ENCODE results near the gene ITLN1. TPM values are rescaled to one million over a fixed set of nuclear protein-coding genes. Genes with fewer than 3 reads are reported as not detected.

ITLN1 gene
- total RNA-seq, 1 donor from 2014 or later, result not detected

DNA sequence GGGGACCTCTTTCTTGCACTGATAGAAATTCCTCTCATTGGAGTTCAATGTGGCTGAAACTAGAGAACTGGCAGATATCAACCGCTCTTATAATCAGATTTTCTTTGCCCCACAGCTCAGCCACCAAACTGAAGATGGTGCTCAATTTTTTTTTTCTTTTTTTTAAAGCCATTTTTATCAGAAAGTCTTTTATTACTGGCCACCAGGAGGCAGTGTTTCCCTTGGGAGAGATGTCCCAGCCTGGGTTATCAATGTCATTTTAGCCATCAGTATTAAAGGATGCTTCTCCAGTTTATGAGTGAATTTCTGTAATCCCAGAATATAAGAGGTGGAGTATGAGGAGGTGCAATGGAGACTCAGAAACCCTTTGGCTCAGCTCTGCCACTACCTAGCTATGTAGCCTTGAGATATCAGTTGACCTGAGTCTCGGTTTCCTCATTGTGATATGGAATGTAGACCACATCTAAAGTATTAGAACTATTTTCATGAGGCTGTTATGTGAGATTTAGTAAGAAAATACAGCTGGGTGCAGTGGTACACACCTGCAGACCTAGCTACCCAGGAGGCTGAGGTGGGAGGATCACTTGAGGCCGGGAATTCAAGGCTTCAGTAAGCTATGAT lies 49.9 kb downstream of the ITLN1 start:
- no peaks in the 10 kb centered on the region for H3K9me3 Mint-ChIP-seq

DNA sequence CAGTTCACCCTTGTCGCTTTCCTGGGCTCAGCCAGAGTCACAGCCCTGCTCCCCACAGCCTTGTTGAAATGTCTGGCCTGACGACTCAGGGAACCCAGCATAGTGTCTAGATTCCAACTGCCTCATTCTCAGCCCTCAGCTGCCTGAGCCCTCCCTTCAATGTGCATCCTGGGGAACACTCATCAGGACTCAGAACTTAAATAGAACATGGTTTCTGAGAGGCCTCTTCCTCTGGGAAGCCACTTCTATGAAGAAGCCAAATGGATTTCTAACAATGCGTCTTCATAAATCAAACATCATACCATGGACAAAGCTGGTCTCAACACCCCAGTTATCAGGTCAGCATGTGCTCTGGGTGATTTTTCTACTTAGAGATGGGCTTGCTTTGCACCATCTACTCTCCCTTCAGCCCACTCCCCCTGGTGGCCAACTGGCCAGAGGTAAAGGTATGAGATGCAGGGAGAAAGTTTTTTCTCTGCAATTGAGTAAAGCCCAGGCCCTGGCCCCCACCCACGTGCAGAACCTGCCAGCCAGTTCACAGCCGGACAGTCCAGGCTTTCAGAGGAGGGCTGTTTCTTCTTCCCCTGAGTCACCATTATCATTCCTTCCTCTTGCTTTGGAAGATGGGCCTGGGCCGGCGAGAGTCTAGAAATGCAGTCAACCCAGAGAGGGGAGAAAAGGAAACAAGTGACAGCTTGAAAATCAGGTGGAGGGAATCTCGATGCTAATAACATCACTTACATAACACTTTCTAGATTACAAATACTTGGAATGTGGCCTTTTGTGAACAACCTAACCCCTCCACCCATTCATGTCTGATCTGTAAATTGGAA lies 54.4 kb downstream of the ITLN1 start:
- no peak overlapping the region for H3K4me3 Mint-ChIP-seq
- H3K27ac Mint-ChIP-seq, result no peak overlapping the region
- H3K4me1 Mint-ChIP-seq, result peaks cover 10% of the 10 kb centered on the region

More for the DNA sequence above, 49.9 kb downstream of the ITLN1 start:
- TF ChIP-seq, protein P1, sequence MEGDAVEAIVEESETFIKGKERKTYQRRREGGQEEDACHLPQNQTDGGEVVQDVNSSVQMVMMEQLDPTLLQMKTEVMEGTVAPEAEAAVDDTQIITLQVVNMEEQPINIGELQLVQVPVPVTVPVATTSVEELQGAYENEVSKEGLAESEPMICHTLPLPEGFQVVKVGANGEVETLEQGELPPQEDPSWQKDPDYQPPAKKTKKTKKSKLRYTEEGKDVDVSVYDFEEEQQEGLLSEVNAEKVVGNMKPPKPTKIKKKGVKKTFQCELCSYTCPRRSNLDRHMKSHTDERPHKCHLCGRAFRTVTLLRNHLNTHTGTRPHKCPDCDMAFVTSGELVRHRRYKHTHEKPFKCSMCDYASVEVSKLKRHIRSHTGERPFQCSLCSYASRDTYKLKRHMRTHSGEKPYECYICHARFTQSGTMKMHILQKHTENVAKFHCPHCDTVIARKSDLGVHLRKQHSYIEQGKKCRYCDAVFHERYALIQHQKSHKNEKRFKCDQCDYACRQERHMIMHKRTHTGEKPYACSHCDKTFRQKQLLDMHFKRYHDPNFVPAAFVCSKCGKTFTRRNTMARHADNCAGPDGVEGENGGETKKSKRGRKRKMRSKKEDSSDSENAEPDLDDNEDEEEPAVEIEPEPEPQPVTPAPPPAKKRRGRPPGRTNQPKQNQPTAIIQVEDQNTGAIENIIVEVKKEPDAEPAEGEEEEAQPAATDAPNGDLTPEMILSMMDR (IDR thresholded peaks at IDR 0.05; ENCODE audit: unreplicated experiment), result peak; percentile 81
- Mint-ChIP-seq H3K4me3 (no peak overlapping the region), H3K4me1 (peaks cover 9% of the 10 kb centered on the region), H3K27me3 (ENCODE audit: low read depth) (no peaks in the 10 kb centered on the region), H3K36me3 (no peaks in the 10 kb centered on the region), H3K27ac (no peak overlapping the region)
- no peak for DNase-seq (ENCODE audit: low spot score in 2 of 2, unreplicated experiment in 2 of 2)

DNA sequence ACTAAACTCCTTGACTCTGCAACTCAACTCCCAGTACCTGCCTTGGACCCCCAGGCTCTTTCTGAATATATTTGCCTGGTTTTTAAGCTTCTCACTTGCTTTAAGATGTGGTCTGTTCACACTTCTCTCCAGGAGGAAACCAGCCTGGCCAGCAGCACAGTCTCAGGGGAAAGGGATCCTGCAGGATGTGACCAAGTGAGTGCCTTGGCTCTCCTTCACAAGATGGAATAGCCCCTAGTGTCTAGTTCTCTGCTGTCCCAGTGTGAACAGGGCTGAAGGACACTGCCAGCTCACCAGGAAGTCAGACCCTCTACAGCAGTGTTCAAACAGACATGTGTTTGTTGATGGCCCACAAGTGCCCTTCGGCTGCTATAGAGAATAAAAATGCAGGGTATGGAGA lies 55.2 kb downstream of the ITLN1 start:
- Mint-ChIP-seq H3K4me1 (peaks cover 10% of the 10 kb centered on the region), H3K27me3 (ENCODE audit: low read depth) (no peaks in the 10 kb centered on the region), H3K27ac (no peak overlapping the region), H3K4me3 (no peak overlapping the region), H3K36me3 (no peaks in the 10 kb centered on the region), H3K9me3 (no peaks in the 10 kb centered on the region)
- TF ChIP-seq, protein P1 (IDR thresholded peaks at IDR 0.05; ENCODE audit: unreplicated experiment), result no peak
- no peak for DNase-seq (ENCODE audit: low spot score in 2 of 2, unreplicated experiment in 2 of 2)

More for the DNA sequence above, 54.4 kb downstream of the ITLN1 start:
- TF ChIP-seq, protein P1 (IDR thresholded peaks at IDR 0.05; ENCODE audit: unreplicated experiment), result peak; percentile 93
- Mint-ChIP-seq H3K9me3 (no peaks in the 10 kb centered on the region), H3K27me3 (ENCODE audit: low read depth) (no peaks in the 10 kb centered on the region), H3K36me3 (no peaks in the 10 kb centered on the region)
- DNase-seq (ENCODE audit: low spot score in 2 of 2, unreplicated experiment in 2 of 2), result peak; percentile 63 to 84

DNA sequence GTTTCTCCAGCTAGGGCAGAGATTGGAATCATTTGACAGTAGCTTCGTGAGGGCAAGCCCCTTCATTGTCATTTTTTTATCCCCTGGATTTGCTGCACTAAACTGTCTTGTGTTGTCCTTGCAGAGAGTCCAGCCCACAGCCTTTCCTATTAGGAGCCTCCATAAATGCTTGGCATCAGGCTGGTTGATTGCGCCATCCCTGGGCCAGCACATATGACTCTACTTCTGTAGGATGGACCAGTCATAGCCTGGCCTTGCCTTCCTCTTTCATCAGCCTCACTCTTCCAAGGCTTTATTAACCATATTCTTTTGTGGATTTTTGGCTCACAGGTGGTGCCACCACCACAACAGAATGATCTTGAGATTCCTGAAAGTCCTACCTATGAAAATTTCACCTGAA lies 57.6 kb downstream of the ITLN1 start:
- Mint-ChIP-seq H3K27me3 (ENCODE audit: low read depth) (no peaks in the 10 kb centered on the region), H3K9me3 (no peaks in the 10 kb centered on the region), H3K4me1 (peaks cover 10% of the 10 kb centered on the region), H3K36me3 (no peaks in the 10 kb centered on the region), H3K4me3 (no peak overlapping the region), H3K27ac (no peak overlapping the region)
- TF ChIP-seq, protein P1 (IDR thresholded peaks at IDR 0.05; ENCODE audit: unreplicated experiment), result no peak
- no peak for DNase-seq (ENCODE audit: low spot score in 2 of 2, unreplicated experiment in 2 of 2)

DNA sequence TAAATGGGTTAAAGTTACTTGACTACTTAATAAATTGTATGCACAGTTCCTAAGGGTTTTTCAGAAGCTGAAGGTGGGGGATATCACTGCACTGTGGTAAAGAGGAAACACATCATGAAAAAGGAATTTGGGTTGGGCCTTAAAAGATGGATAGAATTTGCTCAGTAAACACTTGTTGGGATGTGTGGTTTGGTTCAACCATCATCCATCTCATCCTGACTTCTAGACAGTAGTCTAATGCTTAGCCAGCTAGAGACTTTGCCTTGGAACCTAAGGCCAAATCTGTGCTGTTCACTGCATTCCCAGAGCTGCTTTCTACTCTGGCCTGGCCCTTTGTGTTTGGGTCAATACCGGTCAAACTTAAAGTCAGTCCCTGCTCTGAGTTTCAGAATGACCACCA lies 58.4 kb downstream of the ITLN1 start:
- no peak for DNase-seq (ENCODE audit: low spot score in 2 of 2, unreplicated experiment in 2 of 2)
- no peaks in the 10 kb centered on the region for H3K36me3 Mint-ChIP-seq
- TF ChIP-seq, protein P1 (IDR thresholded peaks at IDR 0.05; ENCODE audit: unreplicated experiment), result no peak
- no peak overlapping the region for H3K4me3 Mint-ChIP-seq
- H3K27ac Mint-ChIP-seq, result peak overlapping the region; percentile 57
- no peaks in the 10 kb centered on the region for H3K9me3 Mint-ChIP-seq
- H3K4me1 Mint-ChIP-seq, result peaks cover 10% of the 10 kb centered on the region
- H3K27me3 Mint-ChIP-seq (ENCODE audit: low read depth), result no peaks in the 10 kb centered on the region

Other genes starting within 250 kb of the ITLN1 start
- not detected in 3 replicates for gene SLAMF1, start 238.1 kb downstream of the ITLN1 start, total RNA-seq
- 0.31 to 0.57 TPM (median 0.56 TPM) in 3 replicates for gene CD48, start 173.4 kb downstream of the ITLN1 start, total RNA-seq
- gene SLAMF7, start 145.9 kb downstream of the ITLN1 start, total RNA-seq, result not detected in 3 replicates
- gene LY9, start 89.0 kb downstream of the ITLN1 start, total RNA-seq, result not detected in 3 replicates
- gene CD244, start 22.3 kb downstream of the ITLN1 start, total RNA-seq, result not detected in 3 replicates
- 0.41 to 0.80 TPM (median 0.72 TPM) in 3 replicates for gene ITLN2, start 69.6 kb upstream of the ITLN1 start, total RNA-seq
- 114 to 132 TPM (median 122 TPM) in 3 replicates for gene F11R, start 136.0 kb upstream of the ITLN1 start, total RNA-seq
- gene TSTD1, start 153.8 kb upstream of the ITLN1 start, total RNA-seq, result 53.2 to 60.3 TPM (median 53.7 TPM) in 3 replicates
- gene USF1, start 160.8 kb upstream of the ITLN1 start, total RNA-seq, result 66.4 to 68.0 TPM (median 66.6 TPM) in 3 replicates
- 1.4 to 1.9 TPM (median 1.6 TPM) in 3 replicates for gene ARHGAP30, start 184.7 kb upstream of the ITLN1 start, total RNA-seq
- 29.9 to 31.5 TPM (median 30.6 TPM) in 3 replicates for gene NECTIN4, start 204.4 kb upstream of the ITLN1 start, total RNA-seq
- gene KLHDC9, start 213.2 kb upstream of the ITLN1 start, total RNA-seq, result 4.2 to 5.4 TPM (median 5.4 TPM) in 3 replicates
- 49.7 to 53.2 TPM (median 50.8 TPM) in 3 replicates for gene PFDN2, start 232.9 kb upstream of the ITLN1 start, total RNA-seq
- gene NIT1, start 232.9 kb upstream of the ITLN1 start, total RNA-seq, result 35.3 to 37.7 TPM (median 35.9 TPM) in 3 replicates
- 43.7 to 45.0 TPM (median 44.4 TPM) in 3 replicates for gene DEDD, start 247.5 kb upstream of the ITLN1 start, total RNA-seq